H9 (cell line): ENCODE results near the gene GID8. TPM values are rescaled to one million over a fixed set of nuclear protein-coding genes. Genes with fewer than 3 reads are reported as not detected.

Experiments used
- DNase-seq: peaks from one replicate; pipeline ENCODE4 v3.0.0-alpha.2; 2017
- H2AFZ ChIP-seq: one replicate; pipeline ENCODE4 v1.6.1; 2013; ENCODE audit warnings: mild to moderate bottlenecking, low read length, control low read depth, moderate library complexity
- H2AK5ac ChIP-seq: 2 replicates; pipeline ENCODE4 v1.6.1; 2013; ENCODE audit warnings: low read length, control low read depth, mixed read lengths; ENCODE audit not compliant: insufficient read length
- H2BK120ac ChIP-seq: one replicate; pipeline ENCODE4 v1.6.1; 2013; ENCODE audit warnings: low read depth, mild to moderate bottlenecking, low read length, control low read depth, inconsistent platforms; ENCODE audit not compliant: poor library complexity, severe bottlenecking
- H2BK12ac ChIP-seq: 2 replicates; pipeline ENCODE4 v1.6.1; 2013; ENCODE audit warnings: low read length, control low read depth, mixed read lengths, low read depth; ENCODE audit not compliant: insufficient read length
- H2BK15ac ChIP-seq: 2 replicates; pipeline ENCODE4 v1.6.1; 2013; ENCODE audit warnings: low read depth, low read length, control low read depth
- H2BK20ac ChIP-seq: one replicate; pipeline ENCODE4 v1.6.1; 2013; ENCODE audit warnings: low read depth, mild to moderate bottlenecking, low read length, control low read depth, inconsistent platforms; ENCODE audit not compliant: poor library complexity, severe bottlenecking
- H2BK5ac ChIP-seq: 2 replicates; pipeline ENCODE4 v1.6.1; 2013; ENCODE audit warnings: low read length, control low read depth, mixed read lengths; ENCODE audit not compliant: insufficient read length
- H3K14ac ChIP-seq: 2 replicates; pipeline ENCODE4 v1.6.1; 2013; ENCODE audit warnings: low read length, control low read depth; ENCODE audit not compliant: insufficient read depth
- H3K18ac ChIP-seq: 2 replicates; pipeline ENCODE4 v1.6.1; 2013; ENCODE audit warnings: low read depth, mild to moderate bottlenecking, mixed read lengths, low read length, control low read depth; ENCODE audit not compliant: insufficient read length
- H3K23ac ChIP-seq: 2 replicates; pipeline ENCODE4 v1.6.1; 2013; ENCODE audit warnings: low read length, control low read depth, mixed read lengths, low read depth; ENCODE audit not compliant: insufficient read length
- H3K23me2 ChIP-seq: 2 replicates; pipeline ENCODE4 v1.6.1; 2013; ENCODE audit warnings: low read depth, mild to moderate bottlenecking, mixed read lengths, low read length, control low read depth; ENCODE audit not compliant: insufficient read length, poor library complexity, severe bottlenecking
- H3K27ac ChIP-seq: 2 replicates; pipeline ENCODE4 v1.5.1; 2013; ENCODE audit warnings: low read length, control low read depth, mixed read lengths, low read depth; ENCODE audit not compliant: insufficient read length
- H3K27me3 ChIP-seq: 2 replicates; pipeline ENCODE4 v1.6.1; 2013; ENCODE audit warnings: low read length, control low read depth, inconsistent platforms; ENCODE audit not compliant: insufficient read depth
- H3K4ac ChIP-seq: 2 replicates; pipeline ENCODE4 v1.6.1; 2013; ENCODE audit warnings: low read depth, mild to moderate bottlenecking, control low read depth, inconsistent platforms, low read length, moderate library complexity
- H3K4me1 ChIP-seq: 2 replicates; pipeline ENCODE4 v1.6.1; 2013; ENCODE audit warnings: low read length, control low read depth, inconsistent platforms; ENCODE audit not compliant: insufficient read depth
- H3K4me2 ChIP-seq: 2 replicates; pipeline ENCODE4 v1.6.1; 2013; ENCODE audit warnings: low read length, control low read depth, mixed read lengths; ENCODE audit not compliant: insufficient read length, insufficient read depth
- H3K56ac ChIP-seq: 2 replicates; pipeline ENCODE4 v1.6.1; 2013; ENCODE audit warnings: low read depth, mild to moderate bottlenecking, mixed read lengths, low read length, control low read depth; ENCODE audit not compliant: insufficient read length
- H3K79me1 ChIP-seq: 2 replicates; pipeline ENCODE4 v1.6.1; 2013; ENCODE audit warnings: low read depth, mild to moderate bottlenecking, moderate library complexity, low read length, control low read depth, inconsistent platforms; ENCODE audit not compliant: insufficient read depth, poor library complexity, severe bottlenecking
- H3K79me2 ChIP-seq: 2 replicates; pipeline ENCODE4 v1.6.1; 2013; ENCODE audit warnings: low read length, control low read depth, inconsistent platforms; ENCODE audit not compliant: insufficient read depth
- H3K9ac ChIP-seq: 2 replicates; pipeline ENCODE4 v1.6.1; 2013; ENCODE audit warnings: low read length, control low read depth, mixed read lengths; ENCODE audit not compliant: insufficient read length; ENCODE audit errors: extremely low read depth
- H3K9me3 ChIP-seq: one replicate; pipeline ENCODE4 v1.6.1; 2013; ENCODE audit warnings: low read depth, low read length, inconsistent platforms; ENCODE audit not compliant: control insufficient read depth
- H3T11ph ChIP-seq: one replicate; pipeline ENCODE4 v1.6.1; 2013; ENCODE audit warnings: mild to moderate bottlenecking, low read length, control low read depth, inconsistent platforms
- H4K20me1 ChIP-seq: one replicate; pipeline ENCODE4 v1.6.1; 2013; ENCODE audit not compliant: control insufficient read depth, insufficient read length, insufficient read depth
- H4K5ac ChIP-seq: 2 replicates; pipeline ENCODE4 v1.6.1; 2013; ENCODE audit warnings: low read depth, mild to moderate bottlenecking, mixed read lengths, low read length, control low read depth; ENCODE audit not compliant: insufficient read length
- H4K8ac ChIP-seq: replicated peaks from 2 replicates; pipeline ENCODE4 v1.6.1; 2013; ENCODE audit warnings: low read length, control low read depth, mixed read lengths, low read depth; ENCODE audit not compliant: insufficient read length
- H4K91ac ChIP-seq: 2 replicates; pipeline ENCODE4 v1.6.1; 2013; ENCODE audit warnings: low read depth, mild to moderate bottlenecking, moderate library complexity, mixed read lengths, low read length, control low read depth; ENCODE audit not compliant: insufficient read length
- H3K27ac Mint-ChIP-seq, 3 experiments: 2 replicates in 2 of 3; 3 replicates in 1 of 3; pipeline ENCODE4 v1.8.0; 2020 to 2021; ENCODE audit warnings: mixed read lengths in 3 of 3, mild to moderate bottlenecking in 1 of 3, moderate library complexity in 1 of 3
- H3K27me3 Mint-ChIP-seq: 2 replicates; pipeline ENCODE4 v1.8.0; 2021; ENCODE audit warnings: low read depth, mild to moderate bottlenecking, moderate library complexity, mixed read lengths
- H3K36me3 Mint-ChIP-seq, 3 experiments: 2 replicates in 2 of 3; 3 replicates in 1 of 3; pipeline ENCODE4 v1.8.0; 2020 to 2021; ENCODE audit warnings: low read depth in 3 of 3, mixed read lengths in 3 of 3; ENCODE audit not compliant: insufficient read depth in 1 of 3
- H3K4me1 Mint-ChIP-seq, 2 experiments: 2 replicates each; pipeline ENCODE4 v1.8.0; 2020; ENCODE audit warnings: mixed read lengths in 2 of 2
- H3K4me3 Mint-ChIP-seq, 2 experiments: 2 replicates in 1 of 2; 3 replicates in 1 of 2; pipeline ENCODE4 v1.8.0; 2020 to 2021; ENCODE audit warnings: mild to moderate bottlenecking in 2 of 2, mixed read lengths in 2 of 2, moderate library complexity in 1 of 2
- H3K9me3 Mint-ChIP-seq, 2 experiments: 2 replicates in 1 of 2; 3 replicates in 1 of 2; pipeline ENCODE4 v1.8.0; 2020; ENCODE audit warnings: mild to moderate bottlenecking in 2 of 2, mixed read lengths in 2 of 2, moderate library complexity in 1 of 2
- CTCF ChIP-seq: fragments of 200-600 bp; sonication (generic); conservative IDR thresholded peaks from 3 replicates; pipeline ENCODE4 v1.8.0; 2021; ENCODE audit warnings: antibody characterized with exemption, mild to moderate bottlenecking
- WGBS: extraction: QIAGEN DNeasy Blood & Tissue Kit; methylation state at CpG from one replicate; pipeline ENCODE4 v1.1.7; 2013; ENCODE audit warnings: missing lambda C conversion rate, low lambda C conversion rate, mixed read lengths; ENCODE audit not compliant: insufficient read length; ENCODE audit errors: extremely low coverage; 5-methylcytosine and 5-hydroxymethylcytosine counted together
- total RNA-seq: library from RNA; stranded (reverse); gene quantifications from 2 replicates; pipeline ENCODE4 v1.2.1, GENCODE V29; 2021

Gene GID8
- total RNA-seq, 1 experiment from 2014 or later: 60.9 TPM

- H3K4me3 Mint-ChIP-seq: no peak overlapping the region
- Histone ChIP-seq H3K79me1 (no peaks in the 10 kb centered on the region), H2AFZ (no peak overlapping the region), H3K79me2 (no peaks in the 10 kb centered on the region), H3K4me1 (no peaks in the 10 kb centered on the region; the same call in 1 of the 2 replicates), H2BK15ac (no peak overlapping the region), H4K5ac (no peak overlapping the region), H3K23me2 (no peaks in the 10 kb centered on the region), H2BK120ac (no peak overlapping the region), H3K4me2 (no peak overlapping the region), H3K27me3 (peaks cover 3% of the 10 kb centered on the region; the same call in 1 of the 2 replicates), H4K91ac (no peak overlapping the region), H4K20me1 (peaks cover 2% of the 10 kb centered on the region), H3K18ac (no peak overlapping the region), H3K9ac (no peak overlapping the region), H3T11ph (no peak overlapping the region), H3K27ac (no peak overlapping the region), H3K14ac (no peak overlapping the region), H4K8ac (no peak overlapping the region), H3K23ac (no peak overlapping the region), H2BK12ac (no peak overlapping the region), H2AK5ac (no peak overlapping the region), H3K9me3 (no peaks in the 10 kb centered on the region), H3K56ac (no peak overlapping the region), H3K4ac (no peak overlapping the region), H2BK20ac (no peak overlapping the region), H2BK5ac (no peak overlapping the region)
- no peak for TF ChIP-seq CTCF
- peaks cover 0 to 3% of the 10 kb centered on the region in 2 experiments; a peak in 2 of 5 replicates for H3K9me3 Mint-ChIP-seq
- H3K27me3 Mint-ChIP-seq: peaks cover 62% of the 10 kb centered on the region
- DNase-seq: no peak
- H3K36me3 Mint-ChIP-seq: no peaks in the 10 kb centered on the region
- peaks cover 24 to 54% of the 10 kb centered on the region in 2 experiments for H3K4me1 Mint-ChIP-seq
- H3K27ac Mint-ChIP-seq: no peak overlapping the region
- WGBS: no CpG with 5 or more reads among the region's 14 CpGs
Observed at GRCh38 chr20:62996596-62996982, 58.6 kb downstream of the GID8 start.
